HG03354 (cell line): Measurements from ENCODE around the gene HCN1.
"Not testable (repeated sequence)": the region's sequence is repeated elsewhere in the genome, so short reads cannot be mapped to it uniquely, and the experiment has no call there.

Experiments
- ATAC-seq: cut with Tn5 transposase; IDR thresholded peaks from one replicate; pipeline ENCODE4 v1.9.1; 2021; ENCODE audit warnings: mild to moderate bottlenecking; ENCODE audit not compliant: unreplicated experiment, poor library complexity, severe bottlenecking

HCN1 gene

GRCh38 chr5:45623832-45624231 lies 72.3 kb downstream of the HCN1 start:
- ATAC-seq: no peak

DNA sequence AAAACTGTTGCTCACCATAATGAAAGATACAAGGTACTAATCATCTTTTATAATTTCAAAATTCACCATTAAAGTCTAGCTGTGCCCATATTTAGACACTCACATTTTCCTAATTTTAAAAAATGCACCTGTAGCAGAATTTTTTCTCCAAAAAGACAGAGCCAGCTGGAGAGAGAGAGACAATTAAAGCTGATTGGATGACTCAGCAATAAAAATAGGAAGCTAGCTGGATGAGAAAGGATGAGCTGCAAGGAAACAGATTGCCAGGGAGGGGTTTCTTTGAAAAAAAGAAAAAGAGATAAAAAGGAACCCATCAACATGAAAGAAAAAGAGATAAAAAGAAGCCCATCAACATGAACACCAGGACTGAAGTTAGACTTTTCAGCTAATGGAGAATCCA lies 73.8 kb downstream of the HCN1 start:
- no peak for ATAC-seq

- no peak for ATAC-seq
These were observed 78.2 kb downstream of the HCN1 start for GRCh38 chr5:45617859-45618416.

- ATAC-seq: no peak
These were observed 86.5 kb downstream of the HCN1 start for GRCh38 chr5:45609661-45610060.

DNA sequence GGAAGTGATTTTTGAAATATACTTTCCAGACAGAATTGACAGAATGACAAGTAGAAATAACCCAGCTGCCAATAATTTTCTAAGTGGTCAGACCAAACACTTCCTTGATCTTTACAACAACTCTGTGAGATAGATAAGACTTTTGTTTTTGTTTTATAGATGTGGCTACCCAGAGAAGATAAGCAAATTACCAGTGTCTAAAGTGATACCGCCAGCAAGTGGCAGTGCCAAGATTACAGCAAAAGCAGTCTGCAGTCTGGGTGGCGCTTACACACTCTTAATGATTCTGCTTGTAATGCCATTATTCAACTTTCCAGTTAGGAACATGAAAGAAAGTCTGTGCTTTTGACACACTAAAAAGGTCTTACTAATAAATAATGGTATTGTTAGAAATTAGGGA lies 92.1 kb downstream of the HCN1 start:
- no peak for ATAC-seq

DNA sequence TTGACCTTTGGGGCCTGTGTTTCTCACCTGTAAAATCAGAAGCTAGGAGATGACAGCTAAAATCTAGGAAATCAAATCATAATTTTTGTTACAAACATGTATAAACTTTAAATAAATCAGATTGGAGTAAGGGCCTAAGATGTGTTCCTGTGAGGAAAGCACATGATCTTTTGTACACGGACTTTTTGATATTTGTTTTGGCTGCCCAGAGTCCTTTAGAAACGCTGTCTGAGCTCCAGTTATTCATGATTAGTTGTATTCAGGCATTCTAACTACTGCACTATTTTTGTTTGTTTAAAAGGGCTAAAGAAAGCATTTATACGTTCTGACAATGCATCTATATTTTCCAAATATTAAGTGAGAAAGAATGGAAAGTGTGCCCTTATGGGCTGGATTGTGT lies 94.8 kb downstream of the HCN1 start:
- ATAC-seq: no peak

DNA sequence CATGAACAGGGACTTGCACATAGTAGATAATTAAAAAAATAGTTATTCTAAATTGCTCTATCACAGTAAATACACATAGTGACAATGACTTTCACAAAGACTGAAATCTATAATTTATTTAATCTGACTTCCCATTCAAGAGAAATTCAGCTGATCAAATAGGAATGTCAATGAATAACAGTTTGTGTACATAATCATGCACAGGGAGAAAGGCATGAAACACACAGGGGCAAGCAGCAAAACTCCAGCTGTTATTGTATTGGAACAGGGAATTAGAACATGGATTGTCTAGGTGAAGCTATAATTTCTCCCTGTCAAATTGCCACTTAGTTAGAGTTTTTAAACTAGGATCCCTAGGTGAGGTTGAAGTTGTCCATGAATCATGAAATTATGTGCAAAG lies 99.9 kb downstream of the HCN1 start:
- ATAC-seq: no peak

DNA sequence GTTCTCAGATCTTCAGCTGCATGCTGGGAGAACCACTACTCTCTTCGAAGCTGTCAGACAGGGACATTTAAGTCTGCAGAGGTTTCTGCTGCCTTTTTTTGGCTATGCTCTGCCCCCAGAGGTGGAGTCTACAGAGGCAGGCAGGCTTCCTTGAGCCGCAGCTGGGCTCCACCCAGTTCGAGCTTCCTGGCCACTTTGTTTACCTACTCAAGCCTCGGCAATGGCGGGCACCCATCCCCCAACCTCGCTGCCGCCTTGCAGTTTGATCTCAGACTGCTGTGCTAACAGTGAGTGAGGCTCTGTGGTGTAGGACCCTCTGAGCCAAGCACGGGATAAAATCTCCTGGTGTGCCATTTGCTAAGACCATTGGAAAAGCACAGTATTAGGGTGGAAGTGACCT lies 110.2 kb downstream of the HCN1 start:
- not testable (repeated sequence) for ATAC-seq

GRCh38 chr5:45578270-45578669 lies 117.9 kb downstream of the HCN1 start:
- ATAC-seq: no peak

- ATAC-seq: no peak
These were observed 127.4 kb downstream of the HCN1 start for GRCh38 chr5:45568813-45569212.

DNA sequence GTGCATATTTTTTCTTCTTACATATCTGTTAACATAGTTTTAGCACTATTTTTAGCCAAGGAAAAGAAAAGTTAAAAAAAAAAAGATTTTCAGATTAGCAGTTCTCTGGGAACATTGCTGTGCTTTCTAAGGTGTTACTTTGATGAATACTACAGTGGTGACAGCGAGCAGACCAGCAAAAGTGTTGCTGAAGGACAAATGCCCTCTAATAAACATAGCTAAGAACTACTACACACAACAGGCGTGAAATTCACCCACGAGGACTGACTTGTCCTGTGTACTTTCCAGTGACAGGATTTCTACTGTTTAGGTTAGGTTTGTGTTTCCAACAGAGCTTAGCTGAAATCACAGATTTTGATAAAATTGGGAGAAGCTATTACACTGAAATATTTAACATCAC lies 153.8 kb downstream of the HCN1 start:
- ATAC-seq: no peak

- no peak for ATAC-seq
These were observed 162.5 kb downstream of the HCN1 start for GRCh38 chr5:45533663-45534062.

GRCh38 chr5:45532826-45533624 lies 163.2 kb downstream of the HCN1 start:
- ATAC-seq: no peak

DNA sequence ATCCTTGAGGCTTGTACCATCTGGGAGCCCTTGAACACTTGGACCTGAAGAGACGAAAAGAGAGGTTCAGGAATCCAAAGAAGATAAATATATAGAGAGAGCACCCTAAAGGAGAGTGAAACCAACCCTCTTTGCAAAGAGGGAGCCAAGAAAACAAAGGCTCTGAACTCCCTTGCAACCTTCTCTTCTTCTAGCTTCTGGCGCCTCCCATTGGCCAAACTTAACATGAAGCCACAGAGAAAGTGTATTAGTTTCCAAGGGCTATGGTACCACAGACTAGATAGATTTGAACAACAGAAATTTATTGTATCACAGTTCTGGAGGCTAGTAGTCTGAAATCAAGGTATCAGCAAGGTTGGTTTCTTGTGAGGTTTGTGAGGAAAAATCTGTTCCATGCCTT lies 175.1 kb downstream of the HCN1 start:
- no peak for ATAC-seq

GRCh38 chr5:45512521-45512920 lies 183.7 kb downstream of the HCN1 start:
- ATAC-seq: no peak

- ATAC-seq: no peak
These were observed 186.8 kb downstream of the HCN1 start for GRCh38 chr5:45509371-45509770.

DNA sequence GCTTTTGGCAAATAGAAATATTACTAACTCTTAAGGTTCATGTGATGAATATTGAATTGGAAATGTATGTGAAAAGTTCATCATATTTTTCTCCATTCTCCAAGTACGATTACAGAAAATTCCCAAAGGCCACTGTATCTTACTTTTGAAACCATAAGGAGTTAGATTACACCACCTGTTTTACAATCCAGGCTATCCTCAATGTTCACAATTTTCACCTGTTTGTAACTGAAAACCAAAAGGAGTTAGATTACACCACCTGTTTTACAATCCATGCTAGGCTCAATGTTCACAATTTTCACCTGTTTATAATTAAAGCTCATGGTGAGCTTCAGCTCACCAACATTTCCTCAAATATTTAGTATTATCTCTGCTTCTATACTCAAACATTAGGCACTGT lies 188.0 kb downstream of the HCN1 start:
- ATAC-seq: no peak

- ATAC-seq: no peak
These were observed 189.0 kb downstream of the HCN1 start for GRCh38 chr5:45507178-45507577.

GRCh38 chr5:45499006-45499405 lies 197.2 kb downstream of the HCN1 start:
- not testable (repeated sequence) for ATAC-seq

- no peak for ATAC-seq
These were observed 204.8 kb downstream of the HCN1 start for GRCh38 chr5:45491368-45491767.

DNA sequence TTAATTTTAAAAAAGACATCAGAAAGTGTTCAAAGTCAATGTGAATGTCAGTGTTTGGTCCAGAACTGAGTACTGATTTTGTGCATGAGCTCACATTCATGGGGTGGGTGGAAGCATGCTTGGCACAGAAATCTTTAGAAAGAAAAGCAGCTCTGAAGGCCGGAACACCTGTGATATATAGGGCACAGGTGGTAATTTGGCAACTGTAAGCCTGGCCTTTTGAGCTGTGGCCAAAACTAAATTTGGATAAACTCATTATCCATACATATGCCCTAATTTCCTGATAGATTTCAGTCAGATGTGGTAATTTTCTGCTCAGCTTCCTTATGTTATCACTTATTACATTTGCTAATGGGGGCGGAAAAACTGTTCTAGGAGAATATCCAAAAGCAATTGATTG lies 211.4 kb downstream of the HCN1 start:
- ATAC-seq: no peak

- ATAC-seq: no peak
These were observed 242.1 kb downstream of the HCN1 start for GRCh38 chr5:45454114-45454513.
